SU-DHL-6 (cell line): ENCODE measurements around the gene PTPRK.

Source experiments
- H2AFZ ChIP-seq: fragments of 200-600 bp; sonication (generic); 2 replicates; pipeline ENCODE4 v1.6.1; 2014; ENCODE audit warnings: low read depth, mild to moderate bottlenecking, moderate library complexity, mixed read lengths, antibody characterized with exemption, low read length; ENCODE audit not compliant: severe bottlenecking
- H3F3A ChIP-seq: fragments of 200-600 bp; shearing (Covaris generic); 2 replicates; pipeline ENCODE4 v1.6.0; 2016; ENCODE audit warnings: antibody characterized with exemption, mild to moderate bottlenecking; ENCODE audit not compliant: insufficient read depth
- H3K27ac ChIP-seq: fragments of 200-600 bp; sonication (generic); 2 replicates; pipeline ENCODE4 v1.5.1; 2016; ENCODE audit warnings: low read depth, mild to moderate bottlenecking, low read length, moderate library complexity, mixed read lengths
- H3K27me3 ChIP-seq: fragments of 200-600 bp; sonication (generic), shearing (Covaris generic); 2 replicates; pipeline ENCODE4 v1.6.0; 2014; ENCODE audit warnings: mild to moderate bottlenecking, low read length
- H3K36me3 ChIP-seq: fragments of 200-600 bp; sonication (generic); 2 replicates; pipeline ENCODE4 v1.6.1; 2014; ENCODE audit warnings: mild to moderate bottlenecking, low read length, mixed read lengths
- H3K4me2 ChIP-seq: fragments of 300-600, 200-600 bp; shearing (Covaris generic), sonication (generic); 2 replicates; pipeline ENCODE4 v1.6.0; 2014; ENCODE audit warnings: low read length, low read depth, mild to moderate bottlenecking; ENCODE audit not compliant: poor library complexity, severe bottlenecking
- H3K4me3 ChIP-seq: fragments of 200-600 bp; sonication (generic); 2 replicates; pipeline ENCODE4 v1.5.1; 2014; ENCODE audit warnings: antibody characterized with exemption, low read length, mild to moderate bottlenecking, mixed read lengths; ENCODE audit not compliant: insufficient read depth, poor library complexity, severe bottlenecking
- H3K79me2 ChIP-seq: fragments of 200-600 bp; sonication (generic); 2 replicates; pipeline ENCODE4 v1.6.1; 2014; ENCODE audit warnings: mild to moderate bottlenecking, low read length, moderate library complexity; ENCODE audit not compliant: insufficient read depth
- H3K9ac ChIP-seq: fragments of 200-600 bp; sonication (generic); 2 replicates; pipeline ENCODE4 v1.7.0; 2014; ENCODE audit warnings: mild to moderate bottlenecking, low read length
- H3K9me2 ChIP-seq: fragments of 200-600 bp; sonication (generic); replicated peaks from 2 replicates; pipeline ENCODE4 v1.6.1; 2014; ENCODE audit warnings: low read length; ENCODE audit not compliant: insufficient read depth
- H3K9me3 ChIP-seq: fragments of 200-600 bp; sonication (generic); 2 replicates; pipeline ENCODE4 v1.6.1; 2014; ENCODE audit warnings: low read length, mixed read lengths; ENCODE audit not compliant: insufficient read depth
- H4K20me1 ChIP-seq: fragments of 200-600 bp; sonication (generic); 2 replicates; pipeline ENCODE4 v1.6.1; 2014; ENCODE audit warnings: low read depth, mild to moderate bottlenecking, antibody characterized with exemption, low read length, moderate library complexity, mixed read lengths
- EZH2phosphoT487 ChIP-seq: fragments of 200-600 bp; sonication (generic), shearing (Covaris generic); conservative IDR thresholded peaks from 2 replicates; pipeline ENCODE4 v1.6.1; 2018; ENCODE audit warnings: mild to moderate bottlenecking, antibody characterized with exemption, low read length, moderate library complexity, mixed read lengths
- TF ChIP-seq, protein P1 (sequence below): fragments of 200-600 bp; sonication (generic); IDR thresholded peaks from one replicate; pipeline ENCODE4 v1.5.1; 2017; ENCODE audit warnings: antibody characterized with exemption, mild to moderate bottlenecking, low read length, moderate library complexity; ENCODE audit not compliant: insufficient read depth, poor library complexity, severe bottlenecking

Gene PTPRK

DNA sequence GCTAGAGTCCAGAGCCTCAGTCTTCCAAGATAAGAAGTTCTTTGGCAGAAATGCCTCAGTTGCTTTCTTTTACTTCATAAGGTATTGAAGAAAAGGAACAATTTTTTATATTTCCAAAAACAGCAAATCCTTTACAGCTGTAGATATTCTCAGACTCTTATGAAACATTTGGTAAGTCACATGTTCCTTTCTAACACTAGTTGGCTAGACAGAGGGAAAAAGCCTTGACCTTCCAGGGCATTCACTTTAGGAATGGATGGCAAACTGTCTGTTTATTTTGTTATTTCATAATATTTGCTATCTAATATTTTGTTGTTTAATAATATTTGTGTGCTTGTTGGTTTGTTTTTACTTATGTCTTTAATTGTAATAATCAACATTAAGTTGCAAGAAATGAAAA lies 140.8 kb downstream of the PTPRK start:
- H3K9me3 ChIP-seq: no peaks in the 10 kb centered on the region
- no peak for TF ChIP-seq EZH2phosphoT487
- TF ChIP-seq, protein P1, sequence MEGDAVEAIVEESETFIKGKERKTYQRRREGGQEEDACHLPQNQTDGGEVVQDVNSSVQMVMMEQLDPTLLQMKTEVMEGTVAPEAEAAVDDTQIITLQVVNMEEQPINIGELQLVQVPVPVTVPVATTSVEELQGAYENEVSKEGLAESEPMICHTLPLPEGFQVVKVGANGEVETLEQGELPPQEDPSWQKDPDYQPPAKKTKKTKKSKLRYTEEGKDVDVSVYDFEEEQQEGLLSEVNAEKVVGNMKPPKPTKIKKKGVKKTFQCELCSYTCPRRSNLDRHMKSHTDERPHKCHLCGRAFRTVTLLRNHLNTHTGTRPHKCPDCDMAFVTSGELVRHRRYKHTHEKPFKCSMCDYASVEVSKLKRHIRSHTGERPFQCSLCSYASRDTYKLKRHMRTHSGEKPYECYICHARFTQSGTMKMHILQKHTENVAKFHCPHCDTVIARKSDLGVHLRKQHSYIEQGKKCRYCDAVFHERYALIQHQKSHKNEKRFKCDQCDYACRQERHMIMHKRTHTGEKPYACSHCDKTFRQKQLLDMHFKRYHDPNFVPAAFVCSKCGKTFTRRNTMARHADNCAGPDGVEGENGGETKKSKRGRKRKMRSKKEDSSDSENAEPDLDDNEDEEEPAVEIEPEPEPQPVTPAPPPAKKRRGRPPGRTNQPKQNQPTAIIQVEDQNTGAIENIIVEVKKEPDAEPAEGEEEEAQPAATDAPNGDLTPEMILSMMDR: no peak

DNA sequence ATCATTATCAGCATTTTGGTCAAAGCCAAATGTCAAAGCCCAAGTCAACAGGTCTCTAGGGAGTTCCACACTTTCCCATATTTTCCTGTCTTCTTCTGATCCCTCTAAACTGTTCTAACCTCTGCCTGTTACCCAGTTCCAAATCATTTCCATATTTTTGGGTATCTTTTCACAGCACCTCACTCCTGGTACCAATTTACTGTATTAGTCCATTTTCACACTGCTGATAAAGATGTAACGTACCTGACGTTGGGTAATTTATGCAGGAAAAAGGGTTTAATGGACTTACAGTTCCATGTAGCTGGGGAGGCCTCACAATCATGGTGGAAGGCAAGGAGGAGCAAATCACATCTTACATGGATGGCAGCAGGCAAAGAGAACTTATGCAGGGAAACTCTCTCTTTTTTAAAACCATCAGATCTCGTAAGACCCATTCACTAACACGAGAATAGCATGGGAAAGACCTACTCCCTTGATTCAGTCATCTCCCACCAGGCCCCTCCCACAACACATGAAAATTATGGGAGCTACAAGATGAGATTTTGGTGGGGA lies 143.4 kb downstream of the PTPRK start:
- Histone ChIP-seq H3K9me3 (no peaks in the 10 kb centered on the region; the same call in 1 of the 2 replicates), H3K4me3 (no peak overlapping the region), H3F3A (no peaks in the 10 kb centered on the region), H3K27ac (no peak overlapping the region), H3K36me3 (no peaks in the 10 kb centered on the region), H3K27me3 (no peaks in the 10 kb centered on the region), H3K4me2 (no peak overlapping the region), H4K20me1 (no peaks in the 10 kb centered on the region), H2AFZ (no peak overlapping the region), H3K79me2 (no peaks in the 10 kb centered on the region), H3K9ac (no peak overlapping the region), H3K9me2 (no peaks in the 10 kb centered on the region)
- no peak for TF ChIP-seq EZH2phosphoT487

More for the DNA sequence above, 140.8 kb downstream of the PTPRK start:
- H3K27ac ChIP-seq: no peak overlapping the region
- H3K9me2 ChIP-seq: no peaks in the 10 kb centered on the region
- H3K27me3 ChIP-seq: no peaks in the 10 kb centered on the region
- no peaks in the 10 kb centered on the region for H3K79me2 ChIP-seq
- H3F3A ChIP-seq: no peaks in the 10 kb centered on the region
- H4K20me1 ChIP-seq: no peaks in the 10 kb centered on the region
- no peaks in the 10 kb centered on the region for H3K36me3 ChIP-seq
- H3K4me2 ChIP-seq: no peak overlapping the region
- H2AFZ ChIP-seq: no peak overlapping the region
- H3K4me3 ChIP-seq: no peak overlapping the region
- H3K9ac ChIP-seq: no peak overlapping the region

DNA sequence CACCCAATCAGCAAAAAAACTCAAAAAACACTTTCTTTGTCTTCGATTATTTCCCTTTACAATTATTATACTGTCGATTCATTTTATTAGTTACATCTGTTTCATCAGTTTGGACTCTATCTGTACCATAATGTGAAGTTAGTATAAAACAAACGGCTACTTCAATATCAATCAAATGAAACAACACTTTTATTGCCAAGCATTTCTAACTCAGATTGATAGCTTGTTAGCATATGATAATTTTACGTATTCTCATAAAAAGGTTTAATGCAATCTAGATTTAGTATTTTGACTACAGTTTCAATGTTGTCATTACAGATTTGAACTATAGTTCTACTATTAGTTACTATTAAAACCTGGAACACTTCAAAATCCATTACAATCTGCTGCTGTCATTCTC lies 149.3 kb downstream of the PTPRK start:
- Histone ChIP-seq H2AFZ (no peak overlapping the region), H3K36me3 (no peaks in the 10 kb centered on the region), H3K27me3 (no peaks in the 10 kb centered on the region), H3K9me2 (no peaks in the 10 kb centered on the region), H3K9ac (no peak overlapping the region), H3F3A (no peaks in the 10 kb centered on the region), H3K4me3 (no peak overlapping the region), H3K9me3 (no peaks in the 10 kb centered on the region; the same call in 1 of the 2 replicates), H4K20me1 (no peaks in the 10 kb centered on the region), H3K4me2 (no peak overlapping the region), H3K79me2 (no peaks in the 10 kb centered on the region), H3K27ac (no peak overlapping the region)
- TF ChIP-seq, protein P1: no peak
- TF ChIP-seq EZH2phosphoT487: no peak

DNA sequence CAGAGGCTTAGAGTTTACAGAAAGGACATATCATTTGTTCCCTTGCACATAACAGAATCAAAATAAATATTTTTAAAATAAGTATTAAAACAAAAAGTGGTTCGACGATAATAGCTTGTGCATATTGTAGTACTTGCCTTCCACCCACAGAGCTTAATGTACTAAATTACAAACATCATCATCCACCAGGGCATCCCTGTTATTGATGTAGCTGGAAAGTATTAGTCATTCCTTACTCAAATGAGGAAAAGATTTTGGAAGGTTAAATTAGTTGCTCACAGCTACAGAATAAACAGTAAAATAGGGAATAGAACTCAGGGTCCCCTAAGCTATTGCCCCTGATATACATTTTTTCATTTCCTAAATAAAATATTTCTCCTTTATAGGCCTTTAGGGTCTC lies 150.3 kb downstream of the PTPRK start:
- H3K9me3 ChIP-seq: no peaks in the 10 kb centered on the region; the same call in 1 of the 2 replicates
- no peaks in the 10 kb centered on the region for H3K27me3 ChIP-seq
- H3K4me3 ChIP-seq: no peak overlapping the region
- H3K9ac ChIP-seq: no peak overlapping the region
- TF ChIP-seq EZH2phosphoT487: no peak
- TF ChIP-seq, protein P1: no peak
- no peaks in the 10 kb centered on the region for H4K20me1 ChIP-seq
- H3K9me2 ChIP-seq: no peaks in the 10 kb centered on the region
- no peak overlapping the region for H2AFZ ChIP-seq
- H3K4me2 ChIP-seq: no peak overlapping the region
- H3K27ac ChIP-seq: no peak overlapping the region
- H3K79me2 ChIP-seq: no peaks in the 10 kb centered on the region
- H3F3A ChIP-seq: no peaks in the 10 kb centered on the region
- no peaks in the 10 kb centered on the region for H3K36me3 ChIP-seq
